HG02870 (cell line): Measurements from ENCODE around the gene B3GALT6.

Experiments
- ATAC-seq: cut with Tn5 transposase; IDR thresholded peaks from one replicate; pipeline ENCODE4 v1.9.1; 2021; ENCODE audit warnings: mild to moderate bottlenecking, moderate library complexity; ENCODE audit not compliant: unreplicated experiment

B3GALT6 gene

DNA sequence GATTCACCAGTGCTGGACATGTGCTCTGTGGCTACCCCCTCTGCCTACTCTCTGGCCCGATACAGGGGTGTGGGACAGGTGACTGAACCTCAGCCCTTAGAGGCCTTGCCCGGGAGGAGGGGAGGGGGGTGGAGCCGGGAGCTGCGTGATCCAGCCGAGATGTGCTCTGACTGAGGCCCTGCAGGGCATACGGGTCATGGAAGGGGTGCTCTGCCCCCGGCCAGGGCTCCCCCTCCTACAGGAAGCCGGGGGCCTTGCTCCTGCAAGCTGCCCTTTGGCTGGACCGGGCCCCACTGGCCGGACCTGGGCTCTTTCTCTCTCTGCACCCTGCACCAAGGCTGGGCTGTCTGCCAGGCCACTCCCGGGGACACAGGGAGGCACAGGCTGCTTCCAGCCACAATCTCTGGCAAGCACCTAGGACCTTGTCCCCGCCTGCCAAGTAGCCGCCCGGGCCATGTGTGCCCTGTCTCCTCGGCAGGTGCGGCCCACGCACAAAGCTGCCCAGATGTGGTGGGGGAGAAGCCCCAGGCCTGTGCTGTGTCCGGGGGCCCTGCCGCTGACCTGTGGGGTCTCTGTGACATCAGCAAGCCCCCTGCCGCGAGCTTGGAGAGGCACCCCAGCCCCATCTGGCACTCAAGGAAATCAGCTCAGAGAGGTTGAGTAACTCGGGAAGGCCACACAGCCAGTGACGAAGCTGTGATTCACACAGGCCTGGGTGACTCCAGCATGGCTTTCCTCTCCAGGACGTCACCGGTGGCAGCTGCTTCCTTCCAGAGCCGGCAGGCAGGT is 49.7 kb downstream of the B3GALT6 start:
- no peak for ATAC-seq

GRCh38 chr1:1282998-1283397 is 51.0 kb downstream of the B3GALT6 start:
- ATAC-seq: no peak

- ATAC-seq: no peak
Measured at GRCh38 chr1:1283821-1284220, 51.8 kb downstream of the B3GALT6 start.
